HG03025 (cell line): ENCODE data around the gene ARL6IP5.

Experiments
- ATAC-seq: cut with Tn5 transposase; IDR thresholded peaks from one replicate; pipeline ENCODE4 v1.9.1; 2021; ENCODE audit warnings: mild to moderate bottlenecking, moderate library complexity; ENCODE audit not compliant: unreplicated experiment, low FRiP score

The ARL6IP5 gene

GRCh38 chr3:69084326-69085167 is at the start of gene ARL6IP5:
Gene ARL6IP5, plus strand, starts transcription at chr3:69084937. Its CDS starts 111 bp downstream, at chr3:69085048.
- peak; percentile 47 for ATAC-seq

- no peak for ATAC-seq
These were observed 40.1 kb upstream of the ARL6IP5 start for GRCh38 chr3:69044608-69045007.

- no peak for ATAC-seq
These were observed 35.7 kb upstream of the ARL6IP5 start for GRCh38 chr3:69048990-69049389.

GRCh38 chr3:69051756-69052471 is 32.8 kb upstream of the ARL6IP5 start, which contains the start of gene TMF1:
Gene TMF1, minus strand, starts transcription at chr3:69052333. Its CDS starts 247 bp downstream, at chr3:69052086.
- ATAC-seq = peak; percentile 93

- ATAC-seq = no peak
These were observed 32.3 kb upstream of the ARL6IP5 start for GRCh38 chr3:69052472-69052898.

- ATAC-seq = peak; percentile 88
These were observed 26.4 kb upstream of the ARL6IP5 start for GRCh38 chr3:69058180-69058946.

GRCh38 chr3:69058947-69059224 is 25.9 kb upstream of the ARL6IP5 start:
- ATAC-seq = no peak

- ATAC-seq = no peak
These were observed 25.0 kb upstream of the ARL6IP5 start for GRCh38 chr3:69059688-69060087.

- no peak for ATAC-seq
These were observed 21.1 kb upstream of the ARL6IP5 start for GRCh38 chr3:69063636-69064035.

- ATAC-seq = no peak
These were observed 19.3 kb upstream of the ARL6IP5 start for GRCh38 chr3:69065318-69065964.

- no peak for ATAC-seq
These were observed 18.6 kb upstream of the ARL6IP5 start for GRCh38 chr3:69066121-69066520.

GRCh38 chr3:69072928-69073327 is 11.8 kb upstream of the ARL6IP5 start:
- no peak for ATAC-seq

GRCh38 chr3:69079269-69080159 is 5.2 kb upstream of the ARL6IP5 start:
- ATAC-seq = no peak

GRCh38 chr3:69080233-69080920 is 4.4 kb upstream of the ARL6IP5 start, which contains the start of gene UBA3:
Gene UBA3, minus strand, starts transcription at chr3:69080365. Its CDS starts 12 bp downstream, at chr3:69080353.
- ATAC-seq = peak; percentile 38

- ATAC-seq = no peak
These were observed 3.0 kb upstream of the ARL6IP5 start for GRCh38 chr3:69081583-69082262.

- ATAC-seq = no peak
These were observed 2.4 kb upstream of the ARL6IP5 start for GRCh38 chr3:69082361-69082760.

- peak; percentile 46 for ATAC-seq
These were observed 1.9 kb upstream of the ARL6IP5 start for GRCh38 chr3:69082805-69083204.

GRCh38 chr3:69085168-69085832 is 563 bp downstream of the ARL6IP5 start:
- ATAC-seq = no peak
